ENCODE data around the gene KRTAP4-3.

Gene KRTAP4-3

GRCh38 chr17:41186872-41187271 is 18.9 kb upstream of the KRTAP4-3 start:
- FAIRE-seq = no peak
- no peak for DNase-seq (ENCODE audit: insufficient read length, low spot score)
- no peak for TF ChIP-seq CTCF (IDR thresholded peaks at IDR 0.05; ENCODE audit: insufficient read depth, missing control alignments)

DNA sequence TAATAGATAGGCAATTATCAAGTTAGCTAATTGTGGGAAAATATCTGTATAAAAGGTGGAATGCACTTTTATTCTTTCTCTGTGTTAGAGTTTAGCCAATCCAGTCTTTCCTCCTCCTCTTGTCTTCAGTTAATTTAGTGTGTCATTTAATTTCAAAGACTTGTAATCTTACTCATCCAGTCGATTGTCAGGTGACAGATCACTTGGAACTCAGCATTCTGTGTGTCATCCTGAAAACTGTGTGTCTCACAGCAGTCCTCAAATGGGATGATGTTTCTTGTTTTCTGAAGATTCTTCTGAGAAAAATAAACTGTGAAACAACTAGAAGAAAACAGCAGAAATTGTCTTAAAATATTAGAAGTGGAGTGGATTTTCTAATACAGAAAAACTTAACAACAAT is 17.0 kb upstream of the KRTAP4-3 start:
- FAIRE-seq (no peak), DNase-seq (ENCODE audit: insufficient read length, low spot score) (no peak)
- TF ChIP-seq CTCF (IDR thresholded peaks at IDR 0.05; ENCODE audit: insufficient read depth, missing control alignments) = no peak

- TF ChIP-seq CTCF (IDR thresholded peaks at IDR 0.05; ENCODE audit: insufficient read depth, missing control alignments) = no peak
- DNase-seq (ENCODE audit: insufficient read length, low spot score) (no peak), FAIRE-seq (no peak)
Measured at GRCh38 chr17:41184480-41184961, 16.5 kb upstream of the KRTAP4-3 start, which contains the start of gene KRTAP4-1. KRTAP4-1 (minus strand) TSS chr17:41184911; CDS start chr17:41184854, 57 bp downstream.

DNA sequence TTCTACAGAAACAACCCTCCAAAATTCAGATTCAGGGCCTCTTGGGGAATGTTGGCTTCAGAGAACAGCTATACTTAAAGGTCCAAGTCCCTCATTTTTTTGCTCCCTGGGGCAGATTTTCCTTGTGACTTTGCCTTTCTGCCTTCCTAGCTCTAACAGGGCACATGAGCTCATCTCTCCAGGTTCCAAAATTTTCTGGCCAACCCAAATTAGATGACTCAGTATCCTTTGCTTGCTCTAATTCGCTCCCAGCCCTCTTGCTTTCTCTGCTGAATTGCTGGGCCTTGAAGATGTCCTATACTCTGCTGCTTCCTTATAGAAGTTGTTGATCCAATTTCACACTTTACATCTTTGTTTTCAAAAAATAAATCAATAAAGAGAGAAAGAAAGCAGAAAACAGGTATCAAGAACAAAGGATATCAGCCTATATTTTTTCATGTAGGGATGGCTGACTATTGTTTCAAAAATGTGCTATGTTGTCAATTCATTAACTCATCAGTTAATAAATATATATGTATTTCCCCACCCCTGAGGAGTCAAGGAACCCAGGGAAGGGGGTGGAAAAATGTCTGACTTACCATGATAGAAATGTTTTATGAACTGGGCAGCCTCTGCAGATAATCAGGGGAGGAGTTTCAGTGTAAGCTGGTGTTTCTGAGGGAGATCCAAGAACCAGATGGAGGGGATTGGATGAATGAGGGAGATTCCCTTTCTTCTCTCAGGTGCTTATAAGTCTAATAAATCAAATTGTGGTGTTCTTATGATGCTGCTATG is 11.0 kb upstream of the KRTAP4-3 start:
- TF ChIP-seq CTCF (IDR thresholded peaks at IDR 0.05; ENCODE audit: insufficient read depth, missing control alignments) = no peak
- DNase-seq (ENCODE audit: insufficient read length, low spot score) (no peak), FAIRE-seq (no peak)

DNA sequence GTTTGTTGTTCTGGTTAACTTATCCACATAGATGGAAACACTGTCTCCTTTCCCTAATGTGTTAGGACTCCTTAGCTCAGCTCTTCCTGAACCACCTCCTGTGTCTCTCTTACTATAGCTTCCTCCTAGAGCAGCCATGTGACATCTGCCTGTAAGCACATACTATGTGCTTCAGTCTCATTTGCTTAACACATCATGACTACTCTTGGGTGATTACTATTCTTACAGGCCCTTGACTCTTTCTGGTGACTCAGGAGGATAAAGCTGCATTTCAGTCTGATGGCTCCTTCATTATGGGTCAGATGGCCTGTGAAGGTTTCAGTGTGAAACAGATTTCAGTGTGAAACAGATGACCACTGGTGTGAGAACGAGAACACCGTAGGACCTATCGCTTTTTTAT is 10.3 kb upstream of the KRTAP4-3 start:
- TF ChIP-seq CTCF (IDR thresholded peaks at IDR 0.05; ENCODE audit: insufficient read depth, missing control alignments) = no peak
- no peak for FAIRE-seq
- DNase-seq (ENCODE audit: insufficient read length, low spot score) = no peak

- no peak for FAIRE-seq
- TF ChIP-seq CTCF (IDR thresholded peaks at IDR 0.05; ENCODE audit: insufficient read depth, missing control alignments) = no peak
- no peak for DNase-seq (ENCODE audit: insufficient read length, low spot score)
Measured at GRCh38 chr17:41177727-41178271, 9.8 kb upstream of the KRTAP4-3 start, which contains the start of gene KRTAP4-2. KRTAP4-2 (minus strand) TSS chr17:41178221; CDS start chr17:41178164, 57 bp downstream.
